Right ventricle myocardium superior (tissue), 1 donor: ENCODE results near the gene DUSP9. TPM values are rescaled to one million over a fixed set of nuclear protein-coding genes. Genes with fewer than 3 reads are reported as not detected.
A peak's percentile ranks its signal among the peaks of the same experiment; 100 is the strongest.

Source experiments
- ATAC-seq: fragments of 200-7000 bp; cut with Tn5 transposase; one replicate; pipeline ENCODE4 v1.9.1; 2020; ENCODE audit warnings: mild to moderate bottlenecking; ENCODE audit not compliant: poor library complexity
- DNase-seq: peaks from one replicate; pipeline ENCODE4 v3.0.0-alpha.2; 2020
- intact Hi-C: fragments of 100-400 bp; cut with DNase I; formaldehyde crosslinking; loops from one replicate; pipeline ENCODE4 v1.11.2; 2022
- total RNA-seq: library from RNA; stranded (reverse); fragmentation: NEBNext Ultra II Directional; extraction: Animal tissue kit (Norgen Biotek cat#: 25700); gene quantifications from one replicate; pipeline ENCODE4 v1.2.1, GENCODE V29; 2021
- donor health status: DM: no; HTN: yes; CAD: no; lungs with severe emphysema.

The DUSP9 gene
- total RNA-seq, 1 donor from 2014 or later, result not detected

GRCh38 chrX:153614818-153615217 is 32.2 kb upstream of the DUSP9 start:
- intact Hi-C loops, result no loop called here
- no peak for DNase-seq
- ATAC-seq, result no peak

- DNase-seq (no peak), ATAC-seq (no peak)
- intact Hi-C loops, result no loop called here
Measured at GRCh38 chrX:153620576-153620975, 26.4 kb upstream of the DUSP9 start.

- intact Hi-C loops, result no loop called here
- DNase-seq, result no peak
Measured at GRCh38 chrX:153621949-153622598, 24.9 kb upstream of the DUSP9 start.

GRCh38 chrX:153622661-153623309 is 24.2 kb upstream of the DUSP9 start:
- intact Hi-C loops, result no loop called here
- DNase-seq (no peak), ATAC-seq (no peak)

More at GRCh38 chrX:153621949-153622598, 24.9 kb upstream of the DUSP9 start:
- ATAC-seq, result no peak

- DNase-seq (peak; percentile 16), ATAC-seq (no peak)
- intact Hi-C loops, result no loop called here
Measured at GRCh38 chrX:153623310-153624029, 23.5 kb upstream of the DUSP9 start.

- no peak for ATAC-seq
- intact Hi-C loops, result no loop called here
- DNase-seq, result peak; percentile 17
Measured at GRCh38 chrX:153624196-153625091, 22.6 kb upstream of the DUSP9 start.

- DNase-seq (no peak), ATAC-seq (no peak)
- intact Hi-C loops, result no loop called here
Measured at GRCh38 chrX:153625271-153626024, 21.6 kb upstream of the DUSP9 start.

GRCh38 chrX:153626025-153626633 is 20.9 kb upstream of the DUSP9 start:
- DNase-seq, result peak; percentile 10
- intact Hi-C loops, result no loop called here
- ATAC-seq, result no peak

- ATAC-seq, result no peak
- intact Hi-C loops, result no loop called here
- peak; percentile 16 for DNase-seq
Measured at GRCh38 chrX:153626863-153627674, 19.9 kb upstream of the DUSP9 start.

- DNase-seq, result peak; percentile 19
- ATAC-seq, result no peak
- intact Hi-C loops, result no loop called here
Measured at GRCh38 chrX:153627675-153628111, 19.3 kb upstream of the DUSP9 start.

GRCh38 chrX:153628129-153628528 is 18.9 kb upstream of the DUSP9 start:
- no peak for ATAC-seq
- no peak for DNase-seq
- intact Hi-C loops, result no loop called here

- ATAC-seq (no peak), DNase-seq (peak; percentile 8)
- intact Hi-C loops, result no loop called here
Measured at GRCh38 chrX:153628665-153629064, 18.3 kb upstream of the DUSP9 start.

GRCh38 chrX:153631346-153631745 is 15.7 kb upstream of the DUSP9 start:
- ATAC-seq (no peak), DNase-seq (no peak)
- intact Hi-C loops, result no loop called here

- no peak for DNase-seq
- intact Hi-C loops, result no loop called here
- ATAC-seq, result no peak
Measured at GRCh38 chrX:153631907-153632594, 15.0 kb upstream of the DUSP9 start.

GRCh38 chrX:153632595-153632946 is 14.4 kb upstream of the DUSP9 start:
- intact Hi-C loops, result no loop called here

GRCh38 chrX:153633048-153633447 is 14.0 kb upstream of the DUSP9 start:
- intact Hi-C loops, result no loop called here
- DNase-seq (no peak), ATAC-seq (no peak)

More at GRCh38 chrX:153632595-153632946, 14.4 kb upstream of the DUSP9 start:
- DNase-seq, result no peak
- no peak for ATAC-seq
